SH-SY5Y (cell line): Measurements from ENCODE around the gene SLC25A36.

Experiments used
- GATA2 ChIP-seq: IDR thresholded peaks from 2 replicates; pipeline ENCODE4 v1.6.1; 2011; ENCODE audit warnings: mild to moderate bottlenecking, low read depth, low read length
- GATA3 ChIP-seq: IDR thresholded peaks from 2 replicates; pipeline ENCODE4 v1.6.1; 2011; ENCODE audit warnings: low read depth, mild to moderate bottlenecking, low read length, moderate library complexity

Gene SLC25A36

GRCh38 chr3:140941434-140942220 lies at the start of gene SLC25A36:
Gene SLC25A36 (plus strand): TSS chr3:140941836. CDS start chr3:140942055, 219 bp downstream.
- no peak for TF ChIP-seq GATA2
- TF ChIP-seq GATA3, result no peak

- TF ChIP-seq GATA2, result no peak
These were observed 44.6 kb upstream of the SLC25A36 start for GRCh38 chr3:140896997-140897396.

- TF ChIP-seq GATA3 (peak; percentile 43; the same call in 1 of the 2 replicates), GATA2 (peak; percentile 57; the same call in 1 of the 2 replicates)
These were observed 43.1 kb upstream of the SLC25A36 start for GRCh38 chr3:140898340-140899180.

- TF ChIP-seq GATA2, result no peak
- no peak for TF ChIP-seq GATA3
These were observed 42.3 kb upstream of the SLC25A36 start for GRCh38 chr3:140899363-140899762.

GRCh38 chr3:140902791-140903190 lies 38.8 kb upstream of the SLC25A36 start:
- no peak for TF ChIP-seq GATA3
- no peak for TF ChIP-seq GATA2

GRCh38 chr3:140903196-140903595 lies 38.4 kb upstream of the SLC25A36 start:
- TF ChIP-seq GATA3, result no peak
- TF ChIP-seq GATA2, result no peak

GRCh38 chr3:140904521-140904920 lies 37.1 kb upstream of the SLC25A36 start:
- TF ChIP-seq GATA2 (no peak), GATA3 (no peak)

- TF ChIP-seq GATA3, result no peak
- TF ChIP-seq GATA2, result no peak
These were observed 36.1 kb upstream of the SLC25A36 start for GRCh38 chr3:140905559-140905958.

- TF ChIP-seq GATA2, result no peak
- no peak for TF ChIP-seq GATA3
These were observed 34.9 kb upstream of the SLC25A36 start for GRCh38 chr3:140906785-140907184.

GRCh38 chr3:140910860-140911259 lies 30.8 kb upstream of the SLC25A36 start:
- TF ChIP-seq GATA3 (no peak), GATA2 (no peak)

GRCh38 chr3:140911822-140912221 lies 29.8 kb upstream of the SLC25A36 start:
- TF ChIP-seq GATA3 (no peak), GATA2 (no peak)

- TF ChIP-seq GATA2 (no peak), GATA3 (no peak)
These were observed 27.9 kb upstream of the SLC25A36 start for GRCh38 chr3:140913728-140914127.

- TF ChIP-seq GATA2 (no peak), GATA3 (no peak)
These were observed 27.2 kb upstream of the SLC25A36 start for GRCh38 chr3:140914384-140914945.

GRCh38 chr3:140916603-140917002 lies 25.0 kb upstream of the SLC25A36 start:
- TF ChIP-seq GATA3 (no peak), GATA2 (no peak)

GRCh38 chr3:140917772-140918171 lies 23.9 kb upstream of the SLC25A36 start:
- no peak for TF ChIP-seq GATA2

- TF ChIP-seq GATA2 (no peak), GATA3 (no peak)
These were observed 21.6 kb upstream of the SLC25A36 start for GRCh38 chr3:140920029-140920428.

- TF ChIP-seq GATA3 (no peak), GATA2 (no peak)
These were observed 19.0 kb upstream of the SLC25A36 start for GRCh38 chr3:140922634-140923033.
